CD14-positive monocyte (primary cell): ENCODE results near the gene CENPI. TPM values are rescaled to one million over a fixed set of nuclear protein-coding genes. Genes with fewer than 3 reads are reported as not detected.

Experiments used
- DNase-seq, 3 donors: peaks; one replicate each; pipeline ENCODE4 v3.0.0-alpha.2; 2011 to 2022
- H2AFZ ChIP-seq: 2 replicates; pipeline ENCODE4 v1.6.0; 2012; ENCODE audit warnings: mild to moderate bottlenecking, low read depth, low read length, inconsistent platforms; ENCODE audit not compliant: insufficient read depth, poor library complexity, severe bottlenecking
- H3K27ac ChIP-seq, 2 donors: 1 replicate in 1 of 2; 2 replicates in 1 of 2; pipeline ENCODE4 v1.5.1; 2012 to 2013; ENCODE audit warnings: low read length in 2 of 2, control low read depth in 1 of 2, inconsistent platforms in 1 of 2, low read depth in 1 of 2, mild to moderate bottlenecking in 1 of 2
- H3K27me3 ChIP-seq, 2 donors: one replicate each; pipeline versions ENCODE4 v1.6.0 to v1.6.1; 2011 to 2013; ENCODE audit warnings: low read length in 2 of 2; ENCODE audit not compliant: control insufficient read depth in 2 of 2, insufficient read depth in 2 of 2
- H3K36me3 ChIP-seq, 2 donors: replicated peaks in 1 of 2; 1 replicate in 1 of 2; 2 replicates in 1 of 2; pipeline versions ENCODE4 v1.5.1 to v1.6.1; 2012 to 2013; ENCODE audit warnings: low read length in 2 of 2, control low read depth in 1 of 2, inconsistent platforms in 1 of 2, mild to moderate bottlenecking in 1 of 2; ENCODE audit not compliant: insufficient read depth in 2 of 2, control insufficient read depth in 1 of 2
- H3K4me1 ChIP-seq, 2 donors: 1 replicate in 1 of 2; 2 replicates in 1 of 2; pipeline versions ENCODE4 v1.5.1 to v1.6.1; 2012 to 2013; ENCODE audit warnings: low read length in 2 of 2, control low read depth in 1 of 2, inconsistent platforms in 1 of 2, mild to moderate bottlenecking in 1 of 2, moderate library complexity in 1 of 2; ENCODE audit not compliant: insufficient read depth in 2 of 2, control insufficient read depth in 1 of 2
- H3K4me2 ChIP-seq: replicated peaks from 2 replicates; pipeline ENCODE3; 2012; ENCODE audit warnings: low read length, moderate library complexity, mild to moderate bottlenecking; ENCODE audit not compliant: poor library complexity, severe bottlenecking; ENCODE audit errors: extremely low read depth
- H3K4me3 ChIP-seq, 3 experiments: fragments of 200-600 bp in 1 of 3; sonication (generic) in 1 of 3; replicated peaks in 1 of 3; 1 replicate in 2 of 3; 2 replicates in 1 of 3; pipeline ENCODE4 v1.5.1; 2011 to 2013; ENCODE audit warnings: low read length in 3 of 3, mild to moderate bottlenecking in 3 of 3, control low read depth in 2 of 3, low read depth in 2 of 3, inconsistent platforms in 1 of 3, moderate library complexity in 1 of 3
- H3K79me2 ChIP-seq: 2 replicates; pipeline ENCODE4 v1.6.0; 2012; ENCODE audit warnings: mild to moderate bottlenecking, control low read depth, inconsistent platforms, low read length, moderate library complexity; ENCODE audit not compliant: insufficient read depth
- H3K9ac ChIP-seq: 2 replicates; pipeline ENCODE4 v1.6.0; 2017; ENCODE audit warnings: low read length, mild to moderate bottlenecking; ENCODE audit not compliant: insufficient read depth, poor library complexity, severe bottlenecking
- H3K9me3 ChIP-seq, 2 donors: replicated peaks in 1 of 2; 1 replicate in 1 of 2; 2 replicates in 1 of 2; pipeline versions ENCODE4 v1.5.1 to v1.6.1; 2012 to 2013; ENCODE audit warnings: low read length in 2 of 2, control low read depth in 1 of 2; ENCODE audit not compliant: control insufficient read depth in 1 of 2, insufficient read depth in 1 of 2
- H4K20me1 ChIP-seq: 2 replicates; pipeline ENCODE4 v1.6.0; 2012; ENCODE audit warnings: mild to moderate bottlenecking, low read length, control low read depth, moderate library complexity; ENCODE audit not compliant: insufficient read depth
- H3K27ac Mint-ChIP-seq, 7 donors: one replicate each; pipeline ENCODE4 v1.8.0; 2020; ENCODE audit warnings: mild to moderate bottlenecking in 7 of 7, mixed read lengths in 7 of 7, moderate library complexity in 6 of 7, inconsistent platforms in 2 of 7
- H3K27me3 Mint-ChIP-seq, 3 donors: one replicate each; pipeline ENCODE4 v1.8.0; 2021 to 2022; ENCODE audit warnings: low read depth in 3 of 3, mild to moderate bottlenecking in 3 of 3, mixed read lengths in 3 of 3, moderate library complexity in 3 of 3, inconsistent platforms in 1 of 3
- H3K36me3 Mint-ChIP-seq, 2 donors: one replicate each; pipeline ENCODE4 v1.8.0; 2020; ENCODE audit warnings: mixed read lengths in 2 of 2, inconsistent platforms in 1 of 2, mild to moderate bottlenecking in 1 of 2
- H3K4me1 Mint-ChIP-seq: one replicate; pipeline ENCODE4 v1.8.0; 2020; ENCODE audit warnings: mild to moderate bottlenecking, mixed read lengths
- H3K4me3 Mint-ChIP-seq, 2 donors: one replicate each; pipeline ENCODE4 v1.8.0; 2020; ENCODE audit warnings: mild to moderate bottlenecking in 2 of 2, mixed read lengths in 2 of 2, moderate library complexity in 1 of 2
- H3K9me3 Mint-ChIP-seq, 7 donors: one replicate each; pipeline ENCODE4 v1.8.0; 2020 to 2022; ENCODE audit warnings: mixed read lengths in 7 of 7, mild to moderate bottlenecking in 6 of 7, moderate library complexity in 6 of 7, inconsistent platforms in 2 of 7
- CTCF ChIP-seq: fragments of 200-600 bp; IDR thresholded peaks from one replicate; pipeline ENCODE4 v1.8.0; 2022; ENCODE audit warnings: antibody characterized with exemption, mild to moderate bottlenecking
- whole genome bisulfite sequencing: methylation state at CpG from one replicate; pipeline ENCODE4 v1.1.5; 2013; ENCODE audit warnings: missing lambda C conversion rate; ENCODE audit not compliant: insufficient coverage; 5-methylcytosine and 5-hydroxymethylcytosine counted together
- intact Hi-C, 2 donors: fragments of 100-400 bp; cut with micrococcal nuclease; formaldehyde crosslinking; loops; one replicate each; pipeline versions ENCODE4 v1.15.0 to v1.15.1; 2023
- polyA plus RNA-seq, 3 donors: library from polyadenylated mRNA; depleted of rRNA in 1 of 3; unstranded in 2 of 3; stranded (reverse) in 1 of 3; fragments of 300-500 nt in 2 of 3; fragments of >200 nt in 1 of 3; fragmentation: Illumina TruSeq in 2 of 3; gene quantifications; 1 replicate in 2 of 3; 2 replicates in 1 of 3; pipeline ENCODE4 v1.2.3, GENCODE V29; 2012 to 2021

Gene CENPI
- polyA plus RNA-seq, 3 donors = 0.07 to 0.17 TPM; not detected in 1

GRCh38 chrX:101071582-101071981, 26.4 kb upstream of the CENPI start:
- peaks cover 0 to 2% (median 0%) of the 10 kb centered on the region in 7 donors for H3K9me3 Mint-ChIP-seq
- Histone ChIP-seq H3K79me2 (no peaks in the 10 kb centered on the region), H3K27ac (no peak overlapping the region), H3K9ac (no peak overlapping the region), H3K36me3 (no peaks in the 10 kb centered on the region), H3K4me1 (no peaks in the 10 kb centered on the region), H3K9me3 (no peaks in the 10 kb centered on the region), H2AFZ (no peak overlapping the region), H3K4me2 (no peak overlapping the region), H3K27me3 (no peaks in the 10 kb centered on the region), H4K20me1 (no peaks in the 10 kb centered on the region), H3K4me3 (no peak overlapping the region)
- no peak for TF ChIP-seq CTCF
- intact Hi-C loops = no loop called here
- no peak for DNase-seq
- peaks cover 0 to 10% (median 0%) of the 10 kb centered on the region in 3 donors for H3K27me3 Mint-ChIP-seq
- no peak overlapping the region for H3K4me3 Mint-ChIP-seq
- no CpG with 5 or more reads among the region's 3 CpGs for WGBS
- H3K36me3 Mint-ChIP-seq = no peaks in the 10 kb centered on the region
- H3K4me1 Mint-ChIP-seq = no peaks in the 10 kb centered on the region
- no peak overlapping the region for H3K27ac Mint-ChIP-seq

- Histone ChIP-seq H3K9me3 (no peaks in the 10 kb centered on the region), H4K20me1 (no peaks in the 10 kb centered on the region), H3K79me2 (no peaks in the 10 kb centered on the region), H3K9ac (no peak within 1 kb of the TSS), H3K27ac (no peak within 1 kb of the TSS), H3K4me1 (no peaks in the 10 kb centered on the region), H3K27me3 (peaks cover 4 to 23% of the 10 kb centered on the region in 2 donors), H3K36me3 (no peaks in the 10 kb centered on the region), H3K4me3 (no peak within 1 kb of the TSS), H3K4me2 (no peak within 1 kb of the TSS), H2AFZ (peak within 1 kb of the TSS; percentile 45)
- no peak for TF ChIP-seq CTCF
- 0% methylated on average over 5 of the region's 23 CpGs for WGBS
- no peak for DNase-seq
- intact Hi-C loops = no loop called here
- H3K27ac Mint-ChIP-seq = peak within 1 kb of the TSS in 1 of 7 donors; percentile 42
- peaks cover 0 to 3% (median 0%) of the 10 kb centered on the region in 7 donors for H3K9me3 Mint-ChIP-seq
- peaks cover 9 to 24% (median 22%) of the 10 kb centered on the region in 3 donors for H3K27me3 Mint-ChIP-seq
- H3K4me3 Mint-ChIP-seq = peak within 1 kb of the TSS; percentile 20 to 69
- H3K4me1 Mint-ChIP-seq = peaks cover 6% of the 10 kb centered on the region
- H3K36me3 Mint-ChIP-seq = no peaks in the 10 kb centered on the region
Observed at GRCh38 chrX:101078716-101079598, 19.0 kb upstream of the CENPI start, which contains the start of gene TMEM35A. Gene TMEM35A, plus strand, starts transcription at chrX:101078879. Its CDS starts 124 bp downstream, at chrX:101079003.
